AG10803 (cell line): ENCODE results near the gene RANBP3L.

Experiments
- DNase-seq: peaks from one replicate; pipeline ENCODE4 v3.0.0; 2010; ENCODE audit warnings: low read depth
- H3K4me3 ChIP-seq: 2 replicates; pipeline ENCODE4 v1.5.1; 2011; ENCODE audit warnings: mild to moderate bottlenecking, low read length, control low read depth
- CTCF ChIP-seq: conservative IDR thresholded peaks from 2 replicates; pipeline ENCODE4 v1.5.1; 2011; ENCODE audit warnings: mild to moderate bottlenecking, low read length, control low read depth, inconsistent platforms

RANBP3L gene

GRCh38 chr5:36252722-36253365, 48.9 kb downstream of the RANBP3L start:
- no peak for TF ChIP-seq CTCF
- peak; percentile 57 for DNase-seq

GRCh38 chr5:36251218-36251617, 50.5 kb downstream of the RANBP3L start:
- DNase-seq = no peak
- no peak overlapping the region for H3K4me3 ChIP-seq
- TF ChIP-seq CTCF = no peak

More at GRCh38 chr5:36252722-36253365, 48.9 kb downstream of the RANBP3L start:
- no peak overlapping the region for H3K4me3 ChIP-seq

- H3K4me3 ChIP-seq = no peak overlapping the region
- no peak for TF ChIP-seq CTCF
- no peak for DNase-seq
These were observed 51.3 kb downstream of the RANBP3L start for GRCh38 chr5:36250427-36250826.

- H3K4me3 ChIP-seq = no peak overlapping the region
- TF ChIP-seq CTCF = no peak
- no peak for DNase-seq
These were observed 55.5 kb downstream of the RANBP3L start for GRCh38 chr5:36246036-36246800.

GRCh38 chr5:36244076-36244475, 57.6 kb downstream of the RANBP3L start:
- no peak for DNase-seq
- TF ChIP-seq CTCF = no peak
- H3K4me3 ChIP-seq = no peak overlapping the region

GRCh38 chr5:36243653-36244052, 58.0 kb downstream of the RANBP3L start:
- TF ChIP-seq CTCF = no peak
- no peak overlapping the region for H3K4me3 ChIP-seq

More at GRCh38 chr5:36243653-36244052, 58.0 kb downstream of the RANBP3L start:
- DNase-seq = no peak
